ENCODE results near the gene PTPN14.
A peak's percentile ranks its signal among the peaks of the same experiment; 100 is the strongest.

DNA sequence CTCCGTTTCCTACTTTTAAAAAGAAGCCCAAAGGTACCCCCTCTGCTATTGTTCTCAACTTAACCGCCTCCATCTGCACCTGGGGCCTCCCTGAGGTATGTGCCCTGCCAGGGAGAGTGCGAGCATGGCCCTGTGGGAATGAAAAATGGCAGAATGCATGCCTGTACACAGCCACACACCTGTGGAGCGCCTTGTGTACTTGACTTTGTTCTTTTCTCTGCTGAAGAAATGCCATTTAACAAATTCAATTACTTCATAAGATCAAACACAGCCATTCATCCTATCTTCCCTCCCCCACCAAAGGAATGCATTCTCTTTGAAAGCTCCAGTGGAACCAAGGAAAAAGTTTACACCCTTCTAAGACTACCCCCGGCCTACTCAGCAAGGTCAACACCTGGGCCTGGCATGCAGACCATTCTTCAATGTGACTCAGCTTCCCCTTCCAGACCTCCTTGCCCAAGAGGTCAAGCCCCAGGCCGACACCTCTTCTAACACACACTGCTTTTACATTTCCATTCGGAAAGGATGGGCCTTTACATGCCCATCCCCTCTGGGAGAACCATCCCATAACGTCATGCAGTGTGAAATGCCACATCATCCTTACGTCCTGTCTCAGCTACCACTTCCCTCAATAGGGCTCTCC lies 146.7 kb downstream of the PTPN14 start:
- no peak for TF ChIP-seq POLR2AphosphoS5 (IDR thresholded peaks at IDR 0.05; ENCODE audit: low read depth)
- TF ChIP-seq, protein P1, sequence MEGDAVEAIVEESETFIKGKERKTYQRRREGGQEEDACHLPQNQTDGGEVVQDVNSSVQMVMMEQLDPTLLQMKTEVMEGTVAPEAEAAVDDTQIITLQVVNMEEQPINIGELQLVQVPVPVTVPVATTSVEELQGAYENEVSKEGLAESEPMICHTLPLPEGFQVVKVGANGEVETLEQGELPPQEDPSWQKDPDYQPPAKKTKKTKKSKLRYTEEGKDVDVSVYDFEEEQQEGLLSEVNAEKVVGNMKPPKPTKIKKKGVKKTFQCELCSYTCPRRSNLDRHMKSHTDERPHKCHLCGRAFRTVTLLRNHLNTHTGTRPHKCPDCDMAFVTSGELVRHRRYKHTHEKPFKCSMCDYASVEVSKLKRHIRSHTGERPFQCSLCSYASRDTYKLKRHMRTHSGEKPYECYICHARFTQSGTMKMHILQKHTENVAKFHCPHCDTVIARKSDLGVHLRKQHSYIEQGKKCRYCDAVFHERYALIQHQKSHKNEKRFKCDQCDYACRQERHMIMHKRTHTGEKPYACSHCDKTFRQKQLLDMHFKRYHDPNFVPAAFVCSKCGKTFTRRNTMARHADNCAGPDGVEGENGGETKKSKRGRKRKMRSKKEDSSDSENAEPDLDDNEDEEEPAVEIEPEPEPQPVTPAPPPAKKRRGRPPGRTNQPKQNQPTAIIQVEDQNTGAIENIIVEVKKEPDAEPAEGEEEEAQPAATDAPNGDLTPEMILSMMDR (conservative IDR thresholded peaks at IDR 0.05; ENCODE audit: low read depth in 2 of 2): no peak
- TF ChIP-seq CREB1 (CRISPR knock-in tag; IDR thresholded peaks at IDR 0.05; ENCODE audit: low read depth): no peak
- TF ChIP-seq EZH2 (IDR thresholded peaks at IDR 0.05; ENCODE audit: low read depth, unreplicated experiment): no peak
- TF ChIP-seq, protein P2, sequence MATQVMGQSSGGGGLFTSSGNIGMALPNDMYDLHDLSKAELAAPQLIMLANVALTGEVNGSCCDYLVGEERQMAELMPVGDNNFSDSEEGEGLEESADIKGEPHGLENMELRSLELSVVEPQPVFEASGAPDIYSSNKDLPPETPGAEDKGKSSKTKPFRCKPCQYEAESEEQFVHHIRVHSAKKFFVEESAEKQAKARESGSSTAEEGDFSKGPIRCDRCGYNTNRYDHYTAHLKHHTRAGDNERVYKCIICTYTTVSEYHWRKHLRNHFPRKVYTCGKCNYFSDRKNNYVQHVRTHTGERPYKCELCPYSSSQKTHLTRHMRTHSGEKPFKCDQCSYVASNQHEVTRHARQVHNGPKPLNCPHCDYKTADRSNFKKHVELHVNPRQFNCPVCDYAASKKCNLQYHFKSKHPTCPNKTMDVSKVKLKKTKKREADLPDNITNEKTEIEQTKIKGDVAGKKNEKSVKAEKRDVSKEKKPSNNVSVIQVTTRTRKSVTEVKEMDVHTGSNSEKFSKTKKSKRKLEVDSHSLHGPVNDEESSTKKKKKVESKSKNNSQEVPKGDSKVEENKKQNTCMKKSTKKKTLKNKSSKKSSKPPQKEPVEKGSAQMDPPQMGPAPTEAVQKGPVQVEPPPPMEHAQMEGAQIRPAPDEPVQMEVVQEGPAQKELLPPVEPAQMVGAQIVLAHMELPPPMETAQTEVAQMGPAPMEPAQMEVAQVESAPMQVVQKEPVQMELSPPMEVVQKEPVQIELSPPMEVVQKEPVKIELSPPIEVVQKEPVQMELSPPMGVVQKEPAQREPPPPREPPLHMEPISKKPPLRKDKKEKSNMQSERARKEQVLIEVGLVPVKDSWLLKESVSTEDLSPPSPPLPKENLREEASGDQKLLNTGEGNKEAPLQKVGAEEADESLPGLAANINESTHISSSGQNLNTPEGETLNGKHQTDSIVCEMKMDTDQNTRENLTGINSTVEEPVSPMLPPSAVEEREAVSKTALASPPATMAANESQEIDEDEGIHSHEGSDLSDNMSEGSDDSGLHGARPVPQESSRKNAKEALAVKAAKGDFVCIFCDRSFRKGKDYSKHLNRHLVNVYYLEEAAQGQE (IDR thresholded peaks at IDR 0.05; ENCODE audit: unreplicated experiment): no peak
- TF ChIP-seq EZH2phosphoT487 (IDR thresholded peaks at IDR 0.05; ENCODE audit: unreplicated experiment): no peak
- TF ChIP-seq JUNB (IDR thresholded peaks at IDR 0.05; ENCODE audit: unreplicated experiment): no peak
- TF ChIP-seq ZNF114 (CRISPR knock-in tag; IDR thresholded peaks at IDR 0.05): 0 out of 2 replicates have a peak, but pooled peaks have one; percentile 14
- no peak; the same call in 1 of the 2 replicates for TF ChIP-seq NANOG (IDR thresholded peaks at IDR 0.05; ENCODE audit: borderline replicate concordance)
- TF ChIP-seq, protein P3, sequence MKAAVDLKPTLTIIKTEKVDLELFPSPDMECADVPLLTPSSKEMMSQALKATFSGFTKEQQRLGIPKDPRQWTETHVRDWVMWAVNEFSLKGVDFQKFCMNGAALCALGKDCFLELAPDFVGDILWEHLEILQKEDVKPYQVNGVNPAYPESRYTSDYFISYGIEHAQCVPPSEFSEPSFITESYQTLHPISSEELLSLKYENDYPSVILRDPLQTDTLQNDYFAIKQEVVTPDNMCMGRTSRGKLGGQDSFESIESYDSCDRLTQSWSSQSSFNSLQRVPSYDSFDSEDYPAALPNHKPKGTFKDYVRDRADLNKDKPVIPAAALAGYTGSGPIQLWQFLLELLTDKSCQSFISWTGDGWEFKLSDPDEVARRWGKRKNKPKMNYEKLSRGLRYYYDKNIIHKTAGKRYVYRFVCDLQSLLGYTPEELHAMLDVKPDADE (IDR thresholded peaks at IDR 0.05): no peak

Measured in GM23338 (cell line).